ENCODE data around the gene WNT9A. TPM values are rescaled to one million over a fixed set of nuclear protein-coding genes. Genes with fewer than 3 reads are reported as not detected.
"Not testable (repeated sequence)": the region's sequence is repeated elsewhere in the genome, so short reads cannot be mapped to it uniquely, and the experiment has no call there.

The WNT9A gene
- total and polyA plus RNA-seq, 9 of the 15 experiments (the other 6 are each of a cell fraction or from before 2014, with no cell fraction given): 0.04 to 0.17 (median 0.10) TPM; not detected in 4

GRCh38 chr1:227987181-227987580 is 39.4 kb upstream of the WNT9A start (continued):
- TF ChIP-seq MGA (IDR thresholded peaks at IDR 0.05) (no peak), HDAC3 (IDR thresholded peaks at IDR 0.05; ENCODE audit: borderline replicate concordance, partially characterized antibody) (no peak), COPS2 (conservative IDR thresholded peaks at IDR 0.05) (no peak), BRD4 (IDR thresholded peaks at IDR 0.05) (no peak), ATF1 (CRISPR knock-in tag; IDR thresholded peaks at IDR 0.05) (no peak), ATF1 (tag; IDR thresholded peaks at IDR 0.05) (no peak), KLF10 (CRISPR knock-in tag; IDR thresholded peaks at IDR 0.05) (no peak), EZH2 (IDR thresholded peaks at IDR 0.05; ENCODE audit: borderline replicate concordance, low read depth, low read length) (no peak), DNMT1 (IDR thresholded peaks at IDR 0.05) (no peak)

GRCh38 chr1:227975583-227976283 is 28.0 kb upstream of the WNT9A start:
- H3K9ac ChIP-seq (ENCODE audit: insufficient read depth in 1 of 2, low read depth in 2 of 2, low read length in 2 of 2); POLR2A ChIA-PET; DNase-seq (ENCODE audit: extremely low read depth in 1 of 4, low spot score in 3 of 4); H3K36me3 ChIP-seq (ENCODE audit: control insufficient read depth, insufficient read depth, low read length); H3K27me3 ChIP-seq (ENCODE audit: control insufficient read depth in 2 of 2, insufficient read depth in 2 of 2, low read length in 2 of 2); FAIRE-seq; H3K4me2 ChIP-seq (ENCODE audit: insufficient read depth, low read length); H3K9me1 ChIP-seq (ENCODE audit: control insufficient read depth, insufficient read depth, low read length); H3K27ac ChIP-seq (ENCODE audit: extremely low read depth, low read depth, low read length); BruUV-seq (replicated peaks); H3K79me2 ChIP-seq (ENCODE audit: control insufficient read depth, insufficient read depth, low read length); CTCF ChIA-PET (ENCODE audit: low intra/inter-chr PET ratio); H3K9me3 ChIP-seq (replicated peaks; ENCODE audit: control insufficient read depth, insufficient read depth, low read depth, low read length); H3K4me3 ChIP-seq; in situ Hi-C loops (cut with MboI); ATAC-seq; intact Hi-C loops (cut with micrococcal nuclease); H2AFZ ChIP-seq (ENCODE audit: low read depth, low read length); H4K20me1 ChIP-seq (replicated peaks; ENCODE audit: control insufficient read depth, insufficient read depth, low read length): not testable (repeated sequence)
- 15% methylated on average over 14 of the region's 21 CpGs for WGBS (ENCODE audit: insufficient coverage, low coverage, missing lambda C conversion rate)
- H3K4me1 ChIP-seq (replicated peaks in 1 of 2; ENCODE audit: control insufficient read depth in 2 of 2, insufficient read depth in 2 of 2, low read length in 2 of 2): peaks cover 0 to 24% of the 10 kb centered on the region in 2 experiments; a peak in 2 of 5 replicates
